ENCODE measurements around the gene CMTM4. TPM values are rescaled to one million over a fixed set of nuclear protein-coding genes. Genes with fewer than 3 reads are reported as not detected.

CMTM4 gene
- total RNA-seq, 1 donor from 2014 or later = 32.5 TPM

DNA sequence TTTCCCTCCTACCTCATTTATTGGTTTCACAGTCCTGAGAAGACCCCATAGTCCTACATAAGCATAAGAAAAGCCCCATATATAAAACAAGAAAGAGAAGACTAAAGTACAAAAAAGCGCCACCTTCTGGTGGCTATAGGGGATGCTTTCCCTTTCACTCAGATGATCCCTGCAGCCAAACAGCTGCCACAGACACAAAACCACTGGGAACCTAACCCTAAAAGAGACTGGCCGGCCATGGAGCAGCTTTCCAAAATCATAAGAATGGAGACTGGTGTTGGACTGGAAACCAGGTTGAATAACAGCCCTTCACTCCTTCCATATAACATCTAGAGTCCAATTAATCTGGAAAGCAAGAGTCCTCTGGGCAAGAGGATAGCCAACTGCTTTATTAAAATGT, 43.5 kb upstream of the CMTM4 start:
- H3K27ac Mint-ChIP-seq (ENCODE audit: unreplicated experiment) = peak overlapping the region; percentile 69
- peaks cover 31% of the 10 kb centered on the region for H3K4me1 Mint-ChIP-seq
- TF ChIP-seq, protein P1, sequence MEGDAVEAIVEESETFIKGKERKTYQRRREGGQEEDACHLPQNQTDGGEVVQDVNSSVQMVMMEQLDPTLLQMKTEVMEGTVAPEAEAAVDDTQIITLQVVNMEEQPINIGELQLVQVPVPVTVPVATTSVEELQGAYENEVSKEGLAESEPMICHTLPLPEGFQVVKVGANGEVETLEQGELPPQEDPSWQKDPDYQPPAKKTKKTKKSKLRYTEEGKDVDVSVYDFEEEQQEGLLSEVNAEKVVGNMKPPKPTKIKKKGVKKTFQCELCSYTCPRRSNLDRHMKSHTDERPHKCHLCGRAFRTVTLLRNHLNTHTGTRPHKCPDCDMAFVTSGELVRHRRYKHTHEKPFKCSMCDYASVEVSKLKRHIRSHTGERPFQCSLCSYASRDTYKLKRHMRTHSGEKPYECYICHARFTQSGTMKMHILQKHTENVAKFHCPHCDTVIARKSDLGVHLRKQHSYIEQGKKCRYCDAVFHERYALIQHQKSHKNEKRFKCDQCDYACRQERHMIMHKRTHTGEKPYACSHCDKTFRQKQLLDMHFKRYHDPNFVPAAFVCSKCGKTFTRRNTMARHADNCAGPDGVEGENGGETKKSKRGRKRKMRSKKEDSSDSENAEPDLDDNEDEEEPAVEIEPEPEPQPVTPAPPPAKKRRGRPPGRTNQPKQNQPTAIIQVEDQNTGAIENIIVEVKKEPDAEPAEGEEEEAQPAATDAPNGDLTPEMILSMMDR (conservative IDR thresholded peaks at IDR 0.05) = peak; percentile 75
- peaks cover 14% of the 10 kb centered on the region for H3K36me3 Mint-ChIP-seq (ENCODE audit: low read depth)
- peak overlapping the region; percentile 51 for H3K4me3 Mint-ChIP-seq
- H3K27me3 Mint-ChIP-seq (ENCODE audit: low read depth) = no peaks in the 10 kb centered on the region
- peak; percentile 33 for DNase-seq (ENCODE audit: low read depth, low spot score)
- no peaks in the 10 kb centered on the region for H3K9me3 Mint-ChIP-seq

DNA sequence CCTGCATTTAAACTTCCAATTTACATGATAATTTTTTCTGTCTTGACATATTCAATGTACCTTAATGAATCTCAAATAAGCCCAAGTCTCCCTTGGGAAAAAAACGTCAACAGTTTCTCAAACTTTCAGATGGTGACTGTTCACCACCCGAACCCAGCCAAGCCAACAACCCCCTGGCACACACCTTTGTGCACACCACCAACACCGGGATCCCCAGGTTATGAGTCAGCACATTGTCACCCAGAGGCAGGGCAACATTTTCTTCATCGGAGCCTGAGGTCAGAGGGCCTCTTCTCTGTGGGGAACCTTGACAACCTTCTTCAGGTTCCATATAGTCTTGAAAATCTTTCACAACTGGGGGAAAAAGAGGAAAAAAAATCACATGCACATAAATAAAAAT, 39.3 kb upstream of the CMTM4 start:
- Mint-ChIP-seq H3K27ac (ENCODE audit: unreplicated experiment) (no peak overlapping the region), H3K4me1 (peaks cover 14% of the 10 kb centered on the region), H3K27me3 (ENCODE audit: low read depth) (no peaks in the 10 kb centered on the region), H3K4me3 (no peak overlapping the region), H3K36me3 (ENCODE audit: low read depth) (peaks cover 26% of the 10 kb centered on the region), H3K9me3 (no peaks in the 10 kb centered on the region)
- TF ChIP-seq, protein P1 (conservative IDR thresholded peaks at IDR 0.05) = no peak
- DNase-seq (ENCODE audit: low read depth, low spot score) = no peak

DNA sequence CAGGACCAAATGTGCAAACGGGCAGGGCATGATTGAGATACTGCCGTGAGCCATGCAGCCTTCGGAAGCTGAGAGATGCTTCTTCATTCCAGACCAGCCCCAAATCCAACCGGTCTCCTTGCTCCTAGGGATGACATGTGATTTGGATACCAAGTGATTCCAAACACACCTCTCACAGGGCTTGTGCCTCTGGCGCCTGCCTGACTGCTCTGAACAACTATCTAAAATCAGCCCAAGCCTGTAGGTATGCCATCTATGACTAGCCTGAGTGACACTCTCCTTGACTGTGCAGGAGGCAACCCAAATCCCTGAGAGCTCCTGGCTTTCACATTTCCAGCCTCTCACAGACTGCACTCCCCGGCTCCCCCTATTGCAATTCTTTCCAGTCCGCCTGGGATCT, 34.6 kb upstream of the CMTM4 start:
- TF ChIP-seq, protein P1 (conservative IDR thresholded peaks at IDR 0.05) = no peak
- DNase-seq (ENCODE audit: low read depth, low spot score) = no peak
- no peak overlapping the region for H3K4me3 Mint-ChIP-seq
- no peaks in the 10 kb centered on the region for H3K4me1 Mint-ChIP-seq
- H3K27me3 Mint-ChIP-seq (ENCODE audit: low read depth) = no peaks in the 10 kb centered on the region
- no peak overlapping the region for H3K27ac Mint-ChIP-seq (ENCODE audit: unreplicated experiment)
- H3K36me3 Mint-ChIP-seq (ENCODE audit: low read depth) = peaks cover 24% of the 10 kb centered on the region
- no peaks in the 10 kb centered on the region for H3K9me3 Mint-ChIP-seq

DNA sequence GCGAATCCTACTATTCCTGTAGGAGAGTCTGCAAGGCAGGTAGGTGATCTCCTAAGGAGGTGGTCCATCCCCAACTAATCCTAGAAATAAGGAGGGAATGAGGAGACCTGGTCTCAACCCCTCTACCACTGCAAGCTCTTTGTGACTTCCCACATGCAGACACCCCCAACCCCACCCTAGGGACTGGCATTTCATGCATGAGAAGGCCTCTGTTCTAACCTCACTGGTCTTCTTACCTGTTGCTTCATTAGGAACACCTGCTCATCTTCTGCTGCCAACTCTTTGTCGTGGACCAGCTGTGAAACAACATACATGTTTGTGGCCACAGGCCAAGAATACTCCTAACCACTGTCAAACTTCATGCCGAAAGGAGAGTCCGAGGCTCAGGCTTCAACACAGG, 32.3 kb upstream of the CMTM4 start:
- Mint-ChIP-seq H3K27me3 (ENCODE audit: low read depth) (no peaks in the 10 kb centered on the region), H3K9me3 (no peaks in the 10 kb centered on the region), H3K27ac (ENCODE audit: unreplicated experiment) (no peak overlapping the region), H3K36me3 (ENCODE audit: low read depth) (peaks cover 32% of the 10 kb centered on the region), H3K4me3 (no peak overlapping the region), H3K4me1 (no peaks in the 10 kb centered on the region)
- TF ChIP-seq, protein P1 (conservative IDR thresholded peaks at IDR 0.05) = no peak
- no peak for DNase-seq (ENCODE audit: low read depth, low spot score)

DNA sequence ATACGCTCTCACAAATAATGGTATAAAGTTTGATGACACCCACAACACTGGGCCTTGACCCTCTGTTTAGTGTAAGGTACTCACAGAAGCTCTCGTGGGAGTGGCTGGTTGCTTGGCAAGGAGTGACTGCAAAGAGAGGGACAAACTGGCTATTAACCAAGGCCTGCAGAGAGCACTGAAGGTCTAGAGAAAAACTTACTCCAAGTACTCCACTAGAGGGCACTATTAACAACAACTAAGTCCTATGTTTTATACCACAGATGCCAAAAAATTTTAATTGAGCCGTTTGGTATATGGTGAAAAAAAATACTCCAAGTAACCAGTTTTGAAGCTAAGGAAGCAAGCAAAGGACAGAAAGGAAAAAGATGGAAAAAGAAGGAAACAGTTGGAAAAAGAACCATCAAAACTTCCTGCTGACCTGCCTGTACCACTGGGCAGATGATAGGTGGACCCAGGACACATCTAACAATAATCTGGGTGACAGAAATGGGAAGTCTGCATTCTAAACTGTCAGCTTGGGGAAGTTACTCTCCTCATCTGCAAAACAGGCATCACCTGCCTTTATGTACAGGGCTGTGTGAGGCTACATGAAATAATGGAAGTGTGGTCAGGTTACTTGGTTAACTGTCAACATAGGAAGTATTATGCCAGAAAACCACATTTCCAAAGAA, 31.7 kb upstream of the CMTM4 start:
- no peaks in the 10 kb centered on the region for H3K9me3 Mint-ChIP-seq

More for the DNA sequence above, 31.7 kb upstream of the CMTM4 start:
- H3K4me1 Mint-ChIP-seq = no peaks in the 10 kb centered on the region
- no peak overlapping the region for H3K4me3 Mint-ChIP-seq
- H3K36me3 Mint-ChIP-seq (ENCODE audit: low read depth) = peaks cover 35% of the 10 kb centered on the region
- H3K27ac Mint-ChIP-seq (ENCODE audit: unreplicated experiment) = no peak overlapping the region
- H3K27me3 Mint-ChIP-seq (ENCODE audit: low read depth) = no peaks in the 10 kb centered on the region
- no peak for DNase-seq (ENCODE audit: low read depth, low spot score)
- TF ChIP-seq, protein P1 (conservative IDR thresholded peaks at IDR 0.05) = peak; percentile 78

Measured in neural crest cell (in vitro differentiated cells).